ENCODE data around the gene FIGNL2.

- TF ChIP-seq CTCF (conservative IDR thresholded peaks at IDR 0.05 in 1 of 2, IDR thresholded peaks at IDR 0.05 in 1 of 2; ENCODE audit: low read depth in 1 of 2, low read length in 2 of 2) (no peak), EZH2 (IDR thresholded peaks at IDR 0.05; ENCODE audit: low read length, missing control alignments) (no peak)
Measured at GRCh38 chr12:51834411-51834810, 14.1 kb downstream of the FIGNL2 start.
